T-helper 2 cell treated with Interferon-gamma antibody and Interleukin-4, amounts not matched to agents 5 μg/mL and 100 μg/mL, for 36 hours (primary cell): ENCODE data around the gene MYT1.
"Not testable (repeated sequence)": the region's sequence is repeated elsewhere in the genome, so short reads cannot be mapped to it uniquely, and the experiment has no call there.

ENCODE experiments used
- DNase-seq: peaks from one replicate; pipeline ENCODE4 v3.0.0; 2021; ENCODE audit warnings: low spot score
- H3K27ac Mint-ChIP-seq: one replicate; pipeline ENCODE4 v1.8.0; 2021; ENCODE audit warnings: mild to moderate bottlenecking, mixed read lengths
- H3K27me3 Mint-ChIP-seq: one replicate; pipeline ENCODE4 v1.8.0; 2021; ENCODE audit warnings: low read depth, mixed read lengths
- H3K36me3 Mint-ChIP-seq: one replicate; pipeline ENCODE4 v1.8.0; 2021; ENCODE audit warnings: low read depth, mixed read lengths
- H3K4me1 Mint-ChIP-seq: one replicate; pipeline ENCODE4 v1.8.0; 2021; ENCODE audit warnings: low read depth, mixed read lengths
- H3K4me3 Mint-ChIP-seq: one replicate; pipeline ENCODE4 v1.8.0; 2022; ENCODE audit warnings: mild to moderate bottlenecking, moderate library complexity, mixed read lengths
- H3K9me3 Mint-ChIP-seq: one replicate; pipeline ENCODE4 v1.8.0; 2021; ENCODE audit warnings: mixed read lengths

The MYT1 gene

GRCh38 chr20:64163776-64164122 lies 503 bp upstream of the MYT1 start:
- Mint-ChIP-seq H3K27me3 (peaks cover 28% of the 10 kb centered on the region), H3K27ac (no peak overlapping the region), H3K4me3 (no peak overlapping the region), H3K9me3 (no peaks in the 10 kb centered on the region), H3K36me3 (no peaks in the 10 kb centered on the region), H3K4me1 (no peaks in the 10 kb centered on the region)
- DNase-seq = no peak

DNA sequence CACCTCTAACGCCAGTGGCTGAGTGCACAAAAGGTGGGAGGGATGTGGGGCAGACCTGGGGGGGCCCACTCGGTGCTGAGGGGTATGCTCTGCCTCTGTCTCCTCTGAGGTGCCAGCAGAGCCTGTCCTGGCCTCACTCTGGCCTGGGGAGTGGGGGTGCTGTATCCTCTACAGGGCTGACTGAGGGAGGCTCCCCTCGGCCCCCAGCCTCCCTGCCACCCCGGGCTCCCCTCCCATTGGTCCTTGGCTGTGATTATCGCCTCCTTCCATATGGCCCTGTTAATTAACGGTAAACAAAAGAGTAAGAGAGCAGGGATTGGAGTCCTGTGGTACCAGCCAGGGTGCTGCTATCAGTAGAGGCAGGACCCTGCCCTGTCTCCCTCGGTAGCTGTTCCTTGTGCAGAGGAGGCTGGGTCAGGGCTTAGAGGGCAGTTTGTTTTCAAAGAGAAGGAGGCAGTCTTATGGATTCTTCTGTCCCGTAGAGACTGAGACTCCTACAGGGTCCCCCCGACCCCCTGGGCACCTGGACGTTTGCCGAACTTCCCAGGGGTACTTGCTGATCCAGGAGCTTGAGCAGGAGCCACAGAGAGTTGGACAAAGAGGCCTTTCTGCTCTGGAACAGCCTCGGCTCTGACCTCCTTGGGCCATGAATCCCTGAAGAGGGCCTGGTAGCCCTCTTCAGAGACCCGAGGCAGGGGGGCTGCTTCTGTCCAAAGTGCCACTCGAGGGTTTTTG lies 1.8 kb downstream of the MYT1 start:
- Mint-ChIP-seq H3K9me3 (no peaks in the 10 kb centered on the region), H3K27me3 (peaks cover 28% of the 10 kb centered on the region), H3K27ac (no peak overlapping the region), H3K36me3 (no peaks in the 10 kb centered on the region), H3K4me1 (no peaks in the 10 kb centered on the region), H3K4me3 (no peak overlapping the region)
- DNase-seq = no peak

- Mint-ChIP-seq H3K27me3 (peaks cover 18% of the 10 kb centered on the region), H3K27ac (no peak overlapping the region)
These were observed 2.7 kb downstream of the MYT1 start for GRCh38 chr20:64166721-64167615.

DNA sequence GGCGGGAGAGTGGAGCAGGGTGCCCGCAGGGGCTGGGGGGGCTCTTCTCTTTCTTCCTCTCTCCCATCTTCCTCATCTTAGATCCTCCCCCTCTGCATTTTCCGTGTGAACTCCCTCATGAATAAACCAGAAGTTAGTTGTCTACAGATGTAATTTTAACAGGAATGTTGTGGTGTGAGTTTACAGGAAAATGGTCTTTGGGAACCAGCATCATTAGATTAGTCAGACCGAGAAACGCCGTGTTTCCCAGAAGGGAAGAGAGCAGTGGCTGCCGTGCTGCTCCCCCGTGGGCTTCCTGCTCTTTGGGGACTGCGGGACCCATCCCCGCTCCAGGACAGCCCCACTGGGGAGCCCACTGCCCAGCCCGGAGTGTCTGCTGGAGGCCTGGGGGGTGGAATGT lies 3.4 kb downstream of the MYT1 start:
- Mint-ChIP-seq H3K4me3 (no peak overlapping the region), H3K27ac (no peak overlapping the region), H3K27me3 (peaks cover 13% of the 10 kb centered on the region), H3K36me3 (no peaks in the 10 kb centered on the region), H3K9me3 (no peaks in the 10 kb centered on the region), H3K4me1 (no peaks in the 10 kb centered on the region)
- DNase-seq = no peak

More at GRCh38 chr20:64166721-64167615, 2.7 kb downstream of the MYT1 start:
- Mint-ChIP-seq H3K36me3 (no peaks in the 10 kb centered on the region), H3K4me1 (no peaks in the 10 kb centered on the region), H3K9me3 (no peaks in the 10 kb centered on the region), H3K4me3 (no peak overlapping the region)
- no peak for DNase-seq

- Mint-ChIP-seq H3K27ac (no peak overlapping the region), H3K36me3 (no peaks in the 10 kb centered on the region), H3K4me3 (no peak overlapping the region), H3K27me3 (peaks cover 6% of the 10 kb centered on the region), H3K4me1 (no peaks in the 10 kb centered on the region), H3K9me3 (no peaks in the 10 kb centered on the region)
- no peak for DNase-seq
These were observed 4.3 kb downstream of the MYT1 start for GRCh38 chr20:64168381-64169090.

- Mint-ChIP-seq H3K4me3 (no peak overlapping the region), H3K27ac (no peak overlapping the region), H3K27me3 (peaks cover 2% of the 10 kb centered on the region), H3K4me1 (no peaks in the 10 kb centered on the region), H3K9me3 (no peaks in the 10 kb centered on the region), H3K36me3 (no peaks in the 10 kb centered on the region)
- no peak for DNase-seq
These were observed 4.9 kb downstream of the MYT1 start for GRCh38 chr20:64169091-64169560.

GRCh38 chr20:64171211-64171610 lies 7.0 kb downstream of the MYT1 start:
- H3K9me3 Mint-ChIP-seq = no peaks in the 10 kb centered on the region
- DNase-seq = no peak
- no peak overlapping the region for H3K4me3 Mint-ChIP-seq
- no peak overlapping the region for H3K27ac Mint-ChIP-seq
- no peaks in the 10 kb centered on the region for H3K4me1 Mint-ChIP-seq
- H3K36me3 Mint-ChIP-seq = no peaks in the 10 kb centered on the region
- no peaks in the 10 kb centered on the region for H3K27me3 Mint-ChIP-seq

DNA sequence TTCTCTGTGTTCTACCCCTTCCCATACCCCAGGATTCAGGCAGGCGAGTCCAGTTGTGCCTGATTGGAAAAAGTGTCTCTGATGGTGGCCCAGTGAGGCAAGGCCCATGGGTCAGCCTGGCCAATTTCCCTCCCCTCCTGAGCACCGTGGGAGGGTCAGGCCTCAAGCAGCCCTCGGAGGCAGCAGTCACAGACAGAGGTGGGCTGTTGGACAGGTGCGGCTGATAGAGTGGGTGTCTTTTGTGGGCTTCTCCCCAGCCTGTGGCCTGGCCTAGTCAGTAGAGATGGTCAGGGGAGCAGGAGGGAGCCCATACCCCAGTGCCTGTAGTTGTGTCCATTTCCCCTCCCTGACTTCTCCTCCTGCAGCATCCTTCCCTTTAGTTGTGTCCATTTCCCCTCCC lies 8.9 kb downstream of the MYT1 start:
- no peak for DNase-seq
- no peaks in the 10 kb centered on the region for H3K27me3 Mint-ChIP-seq
- H3K36me3 Mint-ChIP-seq = no peaks in the 10 kb centered on the region
- H3K9me3 Mint-ChIP-seq = no peaks in the 10 kb centered on the region
- H3K4me3 Mint-ChIP-seq = no peak overlapping the region
- no peak overlapping the region for H3K27ac Mint-ChIP-seq
- no peaks in the 10 kb centered on the region for H3K4me1 Mint-ChIP-seq

- Mint-ChIP-seq H3K36me3 (no peaks in the 10 kb centered on the region), H3K27ac (no peak overlapping the region), H3K4me1 (no peaks in the 10 kb centered on the region), H3K27me3 (no peaks in the 10 kb centered on the region), H3K9me3 (no peaks in the 10 kb centered on the region), H3K4me3 (no peak overlapping the region)
- no peak for DNase-seq
These were observed 12.3 kb downstream of the MYT1 start for GRCh38 chr20:64176551-64176950.

DNA sequence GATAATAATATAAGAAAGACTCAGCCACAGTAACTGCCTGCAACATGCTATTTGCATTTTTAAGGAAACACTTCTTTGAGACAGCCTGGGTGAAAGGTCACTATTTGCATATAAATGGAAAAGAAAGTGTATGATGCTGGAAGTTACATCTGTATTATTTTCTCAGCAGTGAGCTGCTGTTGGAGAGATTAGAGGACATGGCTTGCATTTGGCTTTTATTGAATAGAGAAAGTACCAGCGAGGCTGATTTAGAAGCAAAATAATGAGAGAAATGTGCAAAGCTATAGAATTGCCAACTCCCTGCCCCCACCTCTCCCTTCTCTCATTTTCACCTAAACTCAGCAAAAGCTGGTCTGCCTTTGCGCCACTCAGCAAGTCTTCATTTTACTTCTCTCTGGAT lies 12.7 kb downstream of the MYT1 start:
- H3K4me3 Mint-ChIP-seq = no peak overlapping the region
- no peaks in the 10 kb centered on the region for H3K27me3 Mint-ChIP-seq
- H3K4me1 Mint-ChIP-seq = no peaks in the 10 kb centered on the region
- DNase-seq = no peak
- no peaks in the 10 kb centered on the region for H3K9me3 Mint-ChIP-seq
- H3K27ac Mint-ChIP-seq = no peak overlapping the region
- no peaks in the 10 kb centered on the region for H3K36me3 Mint-ChIP-seq

DNA sequence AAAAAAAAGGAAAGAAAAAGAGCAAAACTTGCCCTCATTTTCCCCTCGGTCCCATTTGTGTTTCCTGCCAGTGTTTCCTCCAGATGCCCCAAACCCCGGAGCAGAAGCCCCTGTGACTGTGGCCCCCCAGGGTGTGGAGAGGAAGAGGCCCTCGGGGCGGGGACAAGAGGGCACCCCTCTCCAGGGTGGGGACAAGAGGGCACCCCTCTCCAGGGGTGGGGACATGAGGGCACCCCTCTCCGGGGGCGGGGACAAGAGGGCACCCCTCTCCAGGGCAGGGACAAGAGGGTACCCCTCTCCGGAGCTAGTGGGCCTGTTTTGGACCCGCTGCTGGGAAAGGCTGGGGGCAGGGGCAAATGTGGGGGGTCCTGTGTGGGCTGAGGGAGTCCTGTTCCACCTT lies 13.1 kb downstream of the MYT1 start:
- Mint-ChIP-seq H3K27me3 (no peaks in the 10 kb centered on the region), H3K4me1 (no peaks in the 10 kb centered on the region), H3K27ac (no peak overlapping the region), H3K9me3 (no peaks in the 10 kb centered on the region), H3K4me3 (no peak overlapping the region), H3K36me3 (no peaks in the 10 kb centered on the region)
- no peak for DNase-seq

DNA sequence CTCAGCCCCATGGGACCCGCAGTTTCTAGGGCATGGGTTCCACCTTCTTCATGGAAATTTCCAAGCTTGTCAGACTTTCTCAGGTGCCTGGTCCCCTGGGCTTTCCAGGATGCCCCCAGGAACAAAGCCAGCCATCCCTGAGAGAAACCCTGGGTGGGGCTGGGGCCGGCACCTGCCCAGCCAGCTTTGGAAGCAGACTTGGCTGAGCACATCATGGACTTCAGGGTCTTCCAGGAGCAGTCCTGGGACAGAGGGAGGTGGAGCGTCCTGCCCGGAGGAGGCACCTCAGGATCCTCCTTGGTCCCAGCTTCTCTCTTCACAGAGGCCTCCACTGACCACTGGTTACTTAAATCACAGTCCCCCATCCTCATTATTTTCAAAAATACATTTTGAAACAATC lies 13.5 kb downstream of the MYT1 start:
- Mint-ChIP-seq H3K4me1 (no peaks in the 10 kb centered on the region), H3K36me3 (no peaks in the 10 kb centered on the region), H3K27ac (no peak overlapping the region), H3K4me3 (no peak overlapping the region), H3K27me3 (no peaks in the 10 kb centered on the region), H3K9me3 (no peaks in the 10 kb centered on the region)
- DNase-seq = no peak

GRCh38 chr20:64178925-64179324 lies 14.7 kb downstream of the MYT1 start:
- H3K27me3 Mint-ChIP-seq, H3K9me3 Mint-ChIP-seq, H3K4me1 Mint-ChIP-seq, DNase-seq, H3K36me3 Mint-ChIP-seq, H3K27ac Mint-ChIP-seq, H3K4me3 Mint-ChIP-seq: not testable (repeated sequence)

GRCh38 chr20:64179805-64180204 lies 15.6 kb downstream of the MYT1 start:
- Mint-ChIP-seq H3K36me3 (no peaks in the 10 kb centered on the region), H3K27me3 (no peaks in the 10 kb centered on the region), H3K4me3 (no peak overlapping the region), H3K9me3 (peaks cover under 1% of the 10 kb centered on the region), H3K4me1 (no peaks in the 10 kb centered on the region), H3K27ac (no peak overlapping the region)
- DNase-seq = no peak
